UCSD-AML1 (cell line): Measurements from ENCODE around the gene SGMS1.

ENCODE experiments used
- DNase-seq: peaks from one replicate; lab custom pipeline; 2025; ENCODE audit not compliant: unreplicated experiment; lab: John Stamatoyannopoulos, UW

The SGMS1 gene

GRCh38 chr10:50636618-50637579, 13.1 kb upstream of the SGMS1 start:
- DNase-seq, result no peak

DNA sequence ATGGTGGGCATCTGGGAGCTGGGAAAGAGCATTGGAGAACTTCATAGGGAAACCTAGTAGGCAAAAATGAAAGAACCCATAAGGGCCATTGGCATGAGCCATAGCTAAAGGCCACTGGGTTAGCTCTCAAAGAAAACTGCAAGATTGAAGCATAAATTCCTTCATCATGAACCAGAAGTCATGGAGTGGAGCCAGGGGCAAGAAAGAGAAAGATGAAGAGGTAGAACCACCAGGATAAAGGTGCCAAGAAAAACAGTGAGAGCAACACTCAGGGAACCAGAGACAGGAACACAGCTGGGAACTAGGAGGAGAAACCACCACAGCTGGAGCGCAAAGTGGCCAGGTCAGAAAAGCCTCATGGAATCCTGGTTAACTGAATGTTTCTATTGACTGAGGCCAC, 11.5 kb upstream of the SGMS1 start:
- no peak for DNase-seq

- no peak for DNase-seq
These were observed 10.7 kb upstream of the SGMS1 start for GRCh38 chr10:50634479-50634878.

DNA sequence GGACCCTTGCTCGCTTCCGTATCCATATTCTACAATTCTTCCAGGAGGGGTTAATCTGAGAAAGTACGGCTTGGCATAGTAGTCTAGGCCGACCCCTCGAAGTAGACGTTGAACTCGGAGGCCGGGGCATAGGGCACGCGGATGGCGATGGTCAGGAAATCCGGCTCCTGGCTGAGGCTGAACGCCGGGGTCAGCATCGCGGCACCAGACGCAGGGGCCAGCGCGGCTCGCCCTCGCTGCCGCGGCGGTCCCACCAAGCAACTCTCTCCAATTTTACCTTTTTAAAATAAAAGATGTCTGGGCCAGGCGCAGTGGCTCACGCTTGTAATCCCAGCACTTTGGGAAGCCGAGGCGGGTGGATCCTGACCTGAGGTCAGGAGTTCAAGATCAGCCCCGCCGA, 7.3 kb upstream of the SGMS1 start:
- no peak for DNase-seq

DNA sequence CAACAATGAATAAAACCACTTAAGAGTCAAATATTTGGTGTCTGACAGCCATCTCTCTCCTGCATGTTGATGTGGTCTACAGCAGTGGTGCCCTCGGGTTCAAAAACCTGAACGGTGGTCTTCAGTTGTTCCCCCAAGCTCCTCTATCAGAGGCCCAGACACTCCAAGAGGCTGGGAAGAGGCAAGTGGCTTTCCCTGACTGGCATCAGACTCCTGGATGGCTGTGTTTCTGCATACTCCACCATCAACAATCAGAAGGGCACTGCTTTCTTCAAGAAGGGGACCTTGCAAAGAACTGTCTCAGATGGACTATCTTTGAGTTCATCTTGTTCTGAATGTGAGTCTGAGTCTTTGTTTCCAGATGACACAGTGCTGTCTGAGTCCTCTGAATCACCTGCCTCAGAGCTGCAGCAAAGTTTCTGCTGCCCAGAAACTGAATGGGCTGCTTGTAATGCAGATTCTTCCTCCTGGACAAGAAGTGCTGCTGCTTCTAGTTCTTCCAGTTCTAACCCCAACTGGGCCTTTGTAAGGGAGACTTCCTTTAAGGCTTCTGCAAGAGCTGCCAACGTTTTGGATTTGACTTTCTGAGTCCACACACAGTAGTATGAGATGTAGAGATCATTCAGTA, 5.9 kb upstream of the SGMS1 start:
- no peak for DNase-seq

- DNase-seq, result no peak
These were observed 4.1 kb upstream of the SGMS1 start for GRCh38 chr10:50627896-50628295.

- DNase-seq, result no peak
These were observed 3.7 kb upstream of the SGMS1 start for GRCh38 chr10:50627443-50627842.

DNA sequence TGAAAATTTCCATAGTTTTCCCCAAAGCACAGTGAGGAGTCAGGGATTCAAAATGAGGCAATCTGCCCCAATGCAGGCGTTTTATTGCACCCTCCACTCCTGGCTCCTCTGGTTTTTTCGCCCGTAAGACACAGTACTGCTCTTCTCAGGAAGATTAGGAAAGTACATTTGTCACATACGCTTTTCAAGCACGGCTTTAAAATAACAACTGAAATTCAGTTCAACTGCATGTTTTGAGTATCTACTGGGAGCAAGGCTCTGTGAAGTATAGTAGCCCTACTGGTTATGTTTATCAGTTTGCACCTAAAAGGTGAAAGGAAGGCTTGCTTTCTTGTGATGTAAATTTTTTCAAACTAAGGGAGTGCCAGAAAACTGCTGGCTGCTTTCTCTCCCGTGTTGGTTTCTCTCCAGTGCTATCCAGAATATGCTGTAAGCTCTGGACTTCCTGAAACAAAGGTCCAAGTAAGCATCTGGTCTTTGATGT, 1.9 kb upstream of the SGMS1 start:
- DNase-seq, result no peak

GRCh38 chr10:50624866-50625501, 1.2 kb upstream of the SGMS1 start:
- DNase-seq, result peak; percentile 94

GRCh38 chr10:50624413-50624865, 683 bp upstream of the SGMS1 start:
- peak; percentile 96 for DNase-seq

GRCh38 chr10:50622706-50623662, 772 bp downstream of the SGMS1 start:
- DNase-seq, result peak; percentile 61

DNA sequence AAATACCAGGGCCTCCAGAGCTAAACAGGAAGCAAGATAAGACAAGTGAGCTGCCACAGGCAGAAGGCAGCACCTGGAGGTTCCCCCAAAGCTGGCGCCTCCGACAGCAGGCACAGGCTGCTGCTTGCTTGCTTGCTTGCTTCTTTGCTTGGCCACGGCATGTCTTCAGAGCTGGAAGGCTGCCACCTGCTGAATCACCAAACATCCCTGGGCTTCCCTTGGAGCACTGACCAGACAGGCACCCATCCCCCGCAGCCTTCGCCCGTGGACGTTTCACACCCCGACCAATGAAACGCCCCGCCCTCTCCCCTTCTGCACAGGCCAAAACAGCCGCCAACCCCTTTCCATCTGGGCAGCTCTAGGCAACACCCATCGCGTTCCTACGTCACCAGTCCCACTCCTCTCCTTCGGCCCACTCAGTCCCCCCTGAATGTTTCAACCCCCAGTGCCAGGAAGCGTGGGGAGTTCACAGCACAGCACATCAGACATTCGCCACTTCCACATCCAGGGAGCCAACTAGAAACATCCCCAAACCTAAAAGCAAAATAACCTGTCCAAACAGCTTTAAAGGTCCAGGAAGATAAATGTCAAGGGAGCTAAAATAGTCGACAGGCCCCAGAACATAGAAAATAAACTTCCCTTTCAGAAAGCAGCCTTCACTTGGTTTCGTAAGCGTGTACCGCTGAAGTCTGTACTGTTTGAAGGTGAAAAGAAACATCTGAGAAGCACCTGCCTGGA, 1.6 kb downstream of the SGMS1 start:
- peak; percentile 87 for DNase-seq

GRCh38 chr10:50620899-50621298, 2.9 kb downstream of the SGMS1 start:
- DNase-seq, result no peak

DNA sequence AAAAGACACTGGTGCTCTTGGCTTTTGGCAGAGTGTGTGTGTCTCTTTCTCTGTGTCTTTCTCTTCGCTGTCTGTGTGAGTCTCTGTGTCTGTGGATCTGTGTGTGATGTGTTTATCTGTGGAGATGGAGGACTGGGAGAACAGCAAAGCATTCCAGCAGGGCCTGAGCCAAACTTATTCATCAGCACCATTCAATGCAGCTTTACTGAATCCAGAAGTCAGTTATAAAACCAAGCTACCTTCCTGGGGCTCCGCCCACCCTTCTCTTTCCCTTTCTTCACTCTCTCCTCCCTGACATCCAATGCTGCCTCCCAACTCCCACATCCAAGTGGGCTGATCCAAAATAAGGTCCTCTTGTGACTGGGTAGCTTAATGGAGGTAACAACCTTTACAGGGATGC, 3.9 kb downstream of the SGMS1 start:
- DNase-seq, result no peak

- no peak for DNase-seq
These were observed 4.6 kb downstream of the SGMS1 start for GRCh38 chr10:50619166-50619565.

DNA sequence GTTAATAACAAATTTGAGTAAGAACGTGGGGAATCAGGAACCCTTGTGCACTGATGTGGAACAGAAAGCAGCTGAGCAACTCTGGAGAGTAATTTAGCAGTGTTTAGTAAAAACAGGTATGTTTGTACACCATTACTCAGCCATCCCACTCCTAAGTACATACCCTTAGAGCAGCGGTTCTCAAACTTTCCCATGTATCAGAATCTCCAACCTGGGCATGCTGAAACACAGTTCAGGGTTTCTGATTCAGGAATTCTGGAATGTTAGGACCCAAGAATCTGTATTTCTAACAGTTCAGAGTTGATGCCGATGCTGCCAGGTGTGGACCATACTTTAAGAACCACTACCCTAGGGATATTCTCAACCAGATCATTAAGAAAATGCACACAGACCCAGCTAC, 5.1 kb downstream of the SGMS1 start:
- DNase-seq, result no peak

- no peak for DNase-seq
These were observed 8.1 kb downstream of the SGMS1 start for GRCh38 chr10:50615658-50616057.

DNA sequence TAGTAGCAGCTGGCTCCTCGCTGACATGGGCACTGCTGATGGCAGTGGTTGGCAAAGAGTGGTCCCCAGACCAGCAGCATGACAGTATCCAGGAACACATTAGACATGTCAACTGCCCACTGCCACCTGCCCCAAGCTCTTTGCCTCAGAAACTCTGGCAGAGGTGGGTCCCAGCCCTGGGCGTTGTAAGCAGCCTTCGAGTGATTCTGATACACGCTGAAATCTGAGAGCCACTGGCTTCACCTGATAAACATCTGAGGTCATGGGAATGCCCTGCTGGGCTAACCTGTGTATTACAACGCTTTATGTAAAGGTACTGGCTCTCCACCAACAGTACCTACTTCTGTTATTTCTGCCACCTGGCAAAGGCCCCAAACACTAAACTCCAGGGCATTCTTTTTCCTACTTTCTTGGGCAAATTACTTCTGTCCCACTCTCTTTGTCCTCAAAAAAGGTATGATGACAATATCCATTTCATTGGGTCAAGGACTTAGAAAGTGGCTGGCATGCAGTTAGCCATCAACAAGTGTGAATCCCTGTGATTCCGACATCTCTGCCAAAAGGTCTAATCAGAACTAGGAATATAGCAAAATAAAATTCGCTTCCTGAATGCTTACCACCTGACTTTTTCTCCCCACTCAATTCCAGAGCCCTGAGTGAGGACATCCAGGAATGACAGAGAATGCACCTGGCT, 9.2 kb downstream of the SGMS1 start:
- no peak for DNase-seq

DNA sequence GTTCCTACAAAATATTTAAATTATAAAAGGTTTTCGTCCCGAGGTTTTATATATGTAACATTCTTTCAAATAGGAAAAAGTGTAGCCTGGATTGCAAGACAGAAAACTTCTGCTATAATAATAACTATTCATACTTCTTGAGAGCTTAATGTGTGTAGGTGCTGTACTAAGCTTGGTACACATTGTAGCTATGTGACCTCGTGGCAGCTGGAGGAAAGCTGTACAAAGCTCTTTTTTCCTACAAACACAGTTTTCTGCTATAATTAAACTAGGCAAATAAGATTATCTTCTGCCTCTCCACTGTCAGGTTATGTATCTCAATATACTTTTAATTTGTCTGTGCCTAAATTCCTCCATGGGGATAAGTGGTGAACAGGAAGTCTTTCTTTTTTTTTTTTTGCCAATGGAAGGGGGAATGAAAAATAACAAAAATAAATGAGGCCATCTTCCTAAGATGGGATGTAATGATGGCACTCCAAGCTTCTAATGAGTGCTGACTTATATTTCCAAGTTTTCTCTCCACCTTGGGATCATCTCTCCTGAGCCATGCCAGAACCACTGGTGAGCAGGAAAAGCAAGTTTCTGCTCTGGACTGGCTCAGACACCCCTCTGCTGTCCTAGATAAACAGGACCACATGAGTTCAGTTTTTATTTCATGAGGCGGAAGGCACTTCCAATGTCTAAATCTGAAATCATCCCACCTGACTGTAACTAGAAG, 9.9 kb downstream of the SGMS1 start:
- no peak for DNase-seq
